ENCODE results near the gene IL13RA1. TPM values are rescaled to one million over a fixed set of nuclear protein-coding genes. Genes with fewer than 3 reads are reported as not detected.
"Not testable (repeated sequence)": the region's sequence is repeated elsewhere in the genome, so short reads cannot be mapped to it uniquely, and the experiment has no call there.

The IL13RA1 gene
- total and polyA plus RNA-seq, 7 experiments from 2014 or later = 0.07 to 16.3 (median 1.1) TPM; not detected in 1

GRCh38 chrX:118694638-118695037, 32.8 kb upstream of the IL13RA1 start:
- no peaks in the 10 kb centered on the region for H3K4me1 ChIP-seq (ENCODE audit: control insufficient read depth in 2 of 2, insufficient read depth in 2 of 2, low read length in 2 of 2)
- intact Hi-C loops (cut with micrococcal nuclease) = no loop called here
- ATAC-seq (no peak), DNase-seq (no peak)
- Mint-ChIP-seq H3K9me3 (no peaks in the 10 kb centered on the region), H3K27ac (peak overlapping the region in 4 of 9 donors; percentile 21 to 69 (median 43)), H3K27me3 (no peaks in the 10 kb centered on the region), H3K4me3 (no peak overlapping the region), H3K4me1 (peaks cover 0 to 5% (median 0%) of the 10 kb centered on the region in 7 donors), H3K36me3 (peaks cover 0 to 16% (median 0%) of the 10 kb centered on the region in 5 donors)
- CTCF ChIA-PET = no interaction called here
- H3K27ac ChIP-seq (ENCODE audit: low read depth, low read length) = no peak overlapping the region
- no peaks in the 10 kb centered on the region for H3K9me3 ChIP-seq (ENCODE audit: control insufficient read depth in 2 of 3, low read length in 3 of 3)
- no peak overlapping the region for H3K4me3 ChIP-seq (ENCODE audit: low read length)
- H3K36me3 ChIP-seq (ENCODE audit: control insufficient read depth in 2 of 3, insufficient read depth in 3 of 3, low read length in 3 of 3) = no peaks in the 10 kb centered on the region
- no peaks in the 10 kb centered on the region for H3K27me3 ChIP-seq (ENCODE audit: control insufficient read depth in 2 of 2, insufficient read depth in 2 of 2, low read length in 2 of 2)
- POLR2A ChIA-PET = no interaction called here

- H3K27ac Mint-ChIP-seq = peak overlapping the region in 8 of 9 donors; percentile 2 to 80 (median 51)
- H3K36me3 Mint-ChIP-seq = peaks cover 0 to 9% (median 0%) of the 10 kb centered on the region in 5 donors
- Histone ChIP-seq H3K4me1 (ENCODE audit: control insufficient read depth in 2 of 2, insufficient read depth in 2 of 2, low read length in 2 of 2) (no peaks in the 10 kb centered on the region), H3K9me3 (ENCODE audit: control insufficient read depth in 2 of 3, low read length in 3 of 3) (no peaks in the 10 kb centered on the region), H3K36me3 (ENCODE audit: control insufficient read depth in 2 of 3, insufficient read depth in 3 of 3, low read length in 3 of 3) (no peaks in the 10 kb centered on the region), H3K4me3 (ENCODE audit: low read length) (no peak overlapping the region), H3K27ac (ENCODE audit: low read depth, low read length) (no peak overlapping the region), H3K27me3 (ENCODE audit: control insufficient read depth in 2 of 2, insufficient read depth in 2 of 2, low read length in 2 of 2) (no peaks in the 10 kb centered on the region)
- no peaks in the 10 kb centered on the region for H3K27me3 Mint-ChIP-seq
- peaks cover 0 to 3% (median 0%) of the 10 kb centered on the region in 11 donors for H3K9me3 Mint-ChIP-seq
- peaks cover 0 to 5% (median 0%) of the 10 kb centered on the region in 7 donors for H3K4me1 Mint-ChIP-seq
- ATAC-seq (peak; percentile 75), DNase-seq (no peak)
- ChIA-PET CTCF (no interaction called here), POLR2A (no interaction called here)
- H3K4me3 Mint-ChIP-seq = no peak overlapping the region
- intact Hi-C loops (cut with micrococcal nuclease) = no loop called here
Observed at GRCh38 chrX:118698516-118699170, 28.8 kb upstream of the IL13RA1 start.

GRCh38 chrX:118702741-118703140, 24.7 kb upstream of the IL13RA1 start:
- Histone ChIP-seq H3K27ac (ENCODE audit: low read depth, low read length) (no peak overlapping the region), H3K27me3 (ENCODE audit: control insufficient read depth in 2 of 2, insufficient read depth in 2 of 2, low read length in 2 of 2) (no peaks in the 10 kb centered on the region), H3K36me3 (ENCODE audit: control insufficient read depth in 2 of 3, insufficient read depth in 3 of 3, low read length in 3 of 3) (no peaks in the 10 kb centered on the region), H3K4me1 (ENCODE audit: control insufficient read depth in 2 of 2, insufficient read depth in 2 of 2, low read length in 2 of 2) (no peaks in the 10 kb centered on the region), H3K4me3 (ENCODE audit: low read length) (no peak overlapping the region), H3K9me3 (ENCODE audit: control insufficient read depth in 2 of 3, low read length in 3 of 3) (no peaks in the 10 kb centered on the region)
- Mint-ChIP-seq H3K4me3 (no peak overlapping the region), H3K9me3 (peaks cover 0 to 5% (median 0%) of the 10 kb centered on the region in 11 donors), H3K36me3 (peaks cover 0 to 6% (median 0%) of the 10 kb centered on the region in 5 donors), H3K27ac (peak overlapping the region in 1 of 9 donors; percentile 19), H3K27me3 (no peaks in the 10 kb centered on the region), H3K4me1 (peaks cover 0 to 5% (median 0%) of the 10 kb centered on the region in 7 donors)
- intact Hi-C loops (cut with micrococcal nuclease) = no loop called here
- DNase-seq (no peak), ATAC-seq (no peak)
- ChIA-PET CTCF (interaction anchor here (0.6 kb wide), 1 partner anchor 53 kb away, joined by 4 read pairs; no protein-coding TSS in a partner anchor), POLR2A (interaction anchor here (0.6 kb wide), 1 partner anchor 46 kb away, joined by 4 read pairs; no protein-coding TSS in a partner anchor)

GRCh38 chrX:118706681-118707080, 20.7 kb upstream of the IL13RA1 start:
- Histone ChIP-seq H3K4me3 (ENCODE audit: low read length) (no peak overlapping the region), H3K27me3 (ENCODE audit: control insufficient read depth in 2 of 2, insufficient read depth in 2 of 2, low read length in 2 of 2) (no peaks in the 10 kb centered on the region), H3K9me3 (ENCODE audit: control insufficient read depth in 2 of 3, low read length in 3 of 3) (no peaks in the 10 kb centered on the region), H3K36me3 (ENCODE audit: control insufficient read depth in 2 of 3, insufficient read depth in 3 of 3, low read length in 3 of 3) (no peaks in the 10 kb centered on the region), H3K27ac (ENCODE audit: low read depth, low read length) (no peak overlapping the region), H3K4me1 (ENCODE audit: control insufficient read depth in 2 of 2, insufficient read depth in 2 of 2, low read length in 2 of 2) (no peaks in the 10 kb centered on the region)
- Mint-ChIP-seq H3K9me3 (peaks cover 0 to 5% (median 0%) of the 10 kb centered on the region in 11 donors), H3K4me3 (no peak overlapping the region), H3K27ac (peak overlapping the region in 1 of 9 donors; percentile 11), H3K36me3 (no peaks in the 10 kb centered on the region), H3K27me3 (no peaks in the 10 kb centered on the region), H3K4me1 (peaks cover 0 to 4% (median 0%) of the 10 kb centered on the region in 7 donors)
- POLR2A ChIA-PET = interaction anchor here (0.7 kb wide), 1 partner anchor 1051 kb away, joined by 3 read pairs; no protein-coding TSS in a partner anchor
- ATAC-seq (no peak), DNase-seq (no peak)
- intact Hi-C loops (cut with micrococcal nuclease) = no loop called here
- CTCF ChIA-PET = no interaction called here

- Mint-ChIP-seq H3K4me3 (no peak overlapping the region), H3K4me1 (peaks cover 0 to 8% (median 0%) of the 10 kb centered on the region in 7 donors), H3K27me3 (peaks cover 0 to 7% (median 0%) of the 10 kb centered on the region in 5 donors), H3K9me3 (peaks cover 0 to 1% (median 0%) of the 10 kb centered on the region in 11 donors), H3K36me3 (no peaks in the 10 kb centered on the region), H3K27ac (no peak overlapping the region)
- no peak overlapping the region for H3K4me3 ChIP-seq (ENCODE audit: low read length)
- H3K4me1 ChIP-seq (ENCODE audit: control insufficient read depth in 2 of 2, insufficient read depth in 2 of 2, low read length in 2 of 2) = no peaks in the 10 kb centered on the region
- peak; percentile 49 for ATAC-seq
- H3K36me3 ChIP-seq (ENCODE audit: control insufficient read depth in 2 of 3, insufficient read depth in 3 of 3, low read length in 3 of 3) = no peaks in the 10 kb centered on the region
- H3K27ac ChIP-seq (ENCODE audit: low read depth, low read length) = no peak overlapping the region
- DNase-seq = no peak
- ChIA-PET CTCF (no interaction called here), POLR2A (no interaction called here)
- no peaks in the 10 kb centered on the region for H3K9me3 ChIP-seq (ENCODE audit: control insufficient read depth in 2 of 3, low read length in 3 of 3)
- no peaks in the 10 kb centered on the region for H3K27me3 ChIP-seq (ENCODE audit: control insufficient read depth in 2 of 2, insufficient read depth in 2 of 2, low read length in 2 of 2)
- intact Hi-C loops (cut with micrococcal nuclease) = no loop called here
Observed at GRCh38 chrX:118714521-118714920, 12.9 kb upstream of the IL13RA1 start.

GRCh38 chrX:118715917-118716316, 11.5 kb upstream of the IL13RA1 start:
- DNase-seq; H3K4me1 Mint-ChIP-seq; H3K4me1 ChIP-seq (ENCODE audit: control insufficient read depth in 2 of 2, insufficient read depth in 2 of 2, low read length in 2 of 2); H3K27ac Mint-ChIP-seq; POLR2A ChIA-PET; H3K9me3 ChIP-seq (ENCODE audit: control insufficient read depth in 2 of 3, low read length in 3 of 3); H3K27ac ChIP-seq (ENCODE audit: low read depth, low read length); H3K36me3 ChIP-seq (ENCODE audit: control insufficient read depth in 2 of 3, insufficient read depth in 3 of 3, low read length in 3 of 3); H3K4me3 ChIP-seq (ENCODE audit: low read length); H3K27me3 ChIP-seq (ENCODE audit: control insufficient read depth in 2 of 2, insufficient read depth in 2 of 2, low read length in 2 of 2); H3K27me3 Mint-ChIP-seq; H3K9me3 Mint-ChIP-seq; CTCF ChIA-PET; ATAC-seq; H3K36me3 Mint-ChIP-seq; intact Hi-C loops (cut with micrococcal nuclease): not testable (repeated sequence)
- peak overlapping the region in 4 of 10 donors; percentile 0 to 53 (median 35) for H3K4me3 Mint-ChIP-seq

- CTCF ChIA-PET, H3K4me1 Mint-ChIP-seq, H3K9me3 Mint-ChIP-seq: not testable (repeated sequence)
Observed at GRCh38 chrX:118716833-118717232, 10.6 kb upstream of the IL13RA1 start.

More at GRCh38 chrX:118716833-118717232, 10.6 kb upstream of the IL13RA1 start:
- H3K27ac ChIP-seq (ENCODE audit: low read depth, low read length); H3K27ac Mint-ChIP-seq; H3K4me3 ChIP-seq (ENCODE audit: low read length); DNase-seq; H3K9me3 ChIP-seq (ENCODE audit: control insufficient read depth in 2 of 3, low read length in 3 of 3); H3K4me3 Mint-ChIP-seq; H3K27me3 ChIP-seq (ENCODE audit: control insufficient read depth in 2 of 2, insufficient read depth in 2 of 2, low read length in 2 of 2); ATAC-seq; intact Hi-C loops (cut with micrococcal nuclease); H3K36me3 Mint-ChIP-seq; H3K36me3 ChIP-seq (ENCODE audit: control insufficient read depth in 2 of 3, insufficient read depth in 3 of 3, low read length in 3 of 3); POLR2A ChIA-PET; H3K4me1 ChIP-seq (ENCODE audit: control insufficient read depth in 2 of 2, insufficient read depth in 2 of 2, low read length in 2 of 2); H3K27me3 Mint-ChIP-seq: not testable (repeated sequence)

All from naive thymus-derived CD4-positive, alpha-beta T cell (primary cell).